Activated naive CD4-positive, alpha-beta T cell treated with anti-CD3 and anti-CD28 coated beads, Interleukin-2, amount 50 U/mL, for 24 hours (primary cell): ENCODE results near the gene FHOD3.
"Not testable (repeated sequence)": the region's sequence is repeated elsewhere in the genome, so short reads cannot be mapped to it uniquely, and the experiment has no call there.

Experiments
- H3K27ac Mint-ChIP-seq: one replicate; pipeline ENCODE4 v1.8.0; 2021; ENCODE audit warnings: mild to moderate bottlenecking, mixed read lengths
- H3K27me3 Mint-ChIP-seq: one replicate; pipeline ENCODE4 v1.8.0; 2021; ENCODE audit warnings: mixed read lengths
- H3K36me3 Mint-ChIP-seq: one replicate; pipeline ENCODE4 v1.8.0; 2021; ENCODE audit warnings: mixed read lengths
- H3K4me1 Mint-ChIP-seq: one replicate; pipeline ENCODE4 v1.8.0; 2021; ENCODE audit warnings: mixed read lengths
- H3K4me3 Mint-ChIP-seq: one replicate; pipeline ENCODE4 v1.8.0; 2021; ENCODE audit warnings: mild to moderate bottlenecking, mixed read lengths
- H3K9me3 Mint-ChIP-seq: one replicate; pipeline ENCODE4 v1.8.0; 2021; ENCODE audit warnings: mixed read lengths

The FHOD3 gene

DNA sequence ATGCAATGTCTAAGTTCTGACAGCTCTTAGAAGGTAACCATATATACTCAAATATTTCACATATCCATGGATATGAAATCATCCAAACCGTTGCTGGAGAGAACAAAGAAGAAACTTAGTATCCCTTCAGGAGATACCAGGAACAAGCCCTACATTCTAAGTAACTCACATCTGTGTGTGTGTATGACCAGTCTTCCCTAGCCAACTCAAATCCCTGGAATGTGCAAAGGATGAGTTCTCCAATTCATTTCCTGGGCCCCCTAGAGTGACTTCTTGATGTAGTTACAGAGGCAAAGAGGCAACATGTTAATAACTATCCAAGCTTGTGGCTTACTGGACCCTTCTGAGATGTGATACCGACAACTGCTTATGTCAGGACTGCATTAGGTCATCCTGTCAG is 511.2 kb downstream of the FHOD3 start:
- Mint-ChIP-seq H3K4me1 (peaks cover 12% of the 10 kb centered on the region), H3K27ac (no peak overlapping the region), H3K9me3 (no peaks in the 10 kb centered on the region), H3K27me3 (no peaks in the 10 kb centered on the region), H3K36me3 (peaks cover 22% of the 10 kb centered on the region), H3K4me3 (no peak overlapping the region)

DNA sequence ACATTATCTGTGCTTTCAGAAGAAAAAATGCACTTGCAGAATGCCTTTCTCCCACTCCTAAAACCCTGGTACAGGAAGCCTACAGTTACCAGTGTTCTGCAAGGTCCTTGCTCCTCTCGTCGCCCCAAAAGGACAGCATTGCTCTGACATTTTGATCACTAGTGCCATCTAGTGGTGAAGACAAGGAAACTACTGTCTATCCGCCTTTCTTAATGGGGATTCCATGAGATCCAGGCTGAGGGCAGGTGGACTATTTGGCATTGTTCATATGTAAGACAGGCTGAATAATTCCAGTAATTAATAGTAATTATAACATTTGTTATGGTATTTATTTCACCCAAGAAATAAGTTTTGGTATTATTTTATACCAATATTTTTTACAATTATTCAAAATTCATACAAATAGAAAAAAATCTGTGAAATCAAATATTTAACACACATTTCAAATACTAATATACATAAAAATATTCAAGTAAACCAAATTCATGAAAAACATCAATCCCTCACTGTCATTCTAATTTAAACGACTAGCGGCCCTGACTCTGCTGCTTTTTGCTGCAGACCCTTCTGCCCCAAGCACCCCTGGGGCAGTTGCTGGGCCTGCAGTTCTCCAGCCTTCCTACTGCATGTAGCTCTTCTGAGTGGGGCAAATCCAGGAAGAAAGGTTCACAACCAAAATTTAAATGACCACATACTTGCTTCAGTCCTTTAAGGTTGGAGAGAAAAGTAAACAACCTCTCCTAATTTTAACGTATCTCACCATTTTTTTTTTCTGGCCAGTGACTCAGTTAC is 512.3 kb downstream of the FHOD3 start:
- no peak overlapping the region for H3K4me3 Mint-ChIP-seq
- H3K4me1 Mint-ChIP-seq = peaks cover 16% of the 10 kb centered on the region
- H3K36me3 Mint-ChIP-seq = peaks cover 16% of the 10 kb centered on the region
- no peaks in the 10 kb centered on the region for H3K9me3 Mint-ChIP-seq
- H3K27ac Mint-ChIP-seq = no peak overlapping the region
- no peaks in the 10 kb centered on the region for H3K27me3 Mint-ChIP-seq

DNA sequence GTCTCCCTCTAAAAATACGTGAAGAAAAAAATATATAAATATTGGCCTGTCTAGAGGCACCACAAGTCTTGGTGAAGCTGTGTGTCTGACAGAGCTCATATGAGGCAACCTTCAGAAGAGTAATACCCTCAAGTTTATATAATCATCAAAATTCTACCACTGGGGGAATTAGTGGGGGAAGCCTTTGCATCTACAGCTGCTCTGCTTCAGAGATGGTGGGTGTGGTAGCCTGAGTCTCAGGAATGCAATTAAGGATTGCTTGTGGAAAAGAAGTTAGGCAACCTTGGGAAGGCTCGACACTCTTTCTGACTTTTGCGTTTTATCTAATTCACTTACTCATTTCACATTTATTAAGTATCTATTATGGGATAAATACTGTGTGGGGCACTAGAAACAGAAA is 513.9 kb downstream of the FHOD3 start:
- H3K4me3 Mint-ChIP-seq = no peak overlapping the region
- H3K27ac Mint-ChIP-seq = no peak overlapping the region
- H3K4me1 Mint-ChIP-seq = peaks cover 16% of the 10 kb centered on the region
- H3K27me3 Mint-ChIP-seq = no peaks in the 10 kb centered on the region
- no peaks in the 10 kb centered on the region for H3K9me3 Mint-ChIP-seq
- H3K36me3 Mint-ChIP-seq = peaks cover 9% of the 10 kb centered on the region

DNA sequence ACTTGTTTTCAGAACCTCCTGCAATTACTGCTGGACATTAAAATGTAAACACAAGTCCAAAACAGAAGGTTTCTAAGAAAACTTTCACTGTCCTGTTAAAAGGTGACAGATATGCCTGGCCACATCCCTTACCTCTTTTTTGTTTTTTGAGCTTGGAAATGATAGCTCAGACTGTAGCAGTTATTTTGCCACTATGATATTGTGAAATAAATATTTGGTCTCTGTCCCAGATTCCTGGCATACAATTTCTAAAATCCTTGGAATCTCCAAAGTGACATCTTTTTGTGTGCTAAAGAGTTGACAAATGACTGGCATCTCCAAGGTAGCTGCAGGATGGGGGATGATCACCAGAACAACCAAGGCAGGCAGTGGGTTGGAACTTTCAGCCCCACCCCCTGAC is 514.4 kb downstream of the FHOD3 start:
- Mint-ChIP-seq H3K4me3 (no peak overlapping the region), H3K27me3 (no peaks in the 10 kb centered on the region), H3K36me3 (peaks cover 9% of the 10 kb centered on the region), H3K4me1 (peaks cover 16% of the 10 kb centered on the region), H3K27ac (no peak overlapping the region), H3K9me3 (no peaks in the 10 kb centered on the region)

DNA sequence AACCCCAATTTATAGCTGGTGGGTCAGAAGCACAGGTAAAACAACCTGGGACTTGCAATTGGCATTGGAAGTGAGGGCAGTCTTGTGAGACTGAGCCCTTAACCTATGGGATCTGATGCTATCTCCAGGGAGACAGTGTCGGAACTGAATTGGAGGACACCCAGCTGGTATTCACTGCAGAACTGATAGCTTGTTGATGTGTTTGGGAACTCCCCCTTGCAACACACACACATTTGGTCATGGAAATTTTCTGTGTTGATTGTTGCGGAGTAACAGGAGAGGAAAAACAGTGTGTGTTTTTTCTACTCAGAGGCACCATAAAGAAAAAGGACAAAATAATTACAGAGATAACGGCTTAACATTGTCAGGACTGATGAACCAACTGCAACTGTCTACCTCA is 515.2 kb downstream of the FHOD3 start:
- Mint-ChIP-seq H3K27ac (no peak overlapping the region), H3K9me3 (no peaks in the 10 kb centered on the region), H3K27me3 (no peaks in the 10 kb centered on the region), H3K4me3 (no peak overlapping the region), H3K4me1 (peaks cover 16% of the 10 kb centered on the region), H3K36me3 (peaks cover 6% of the 10 kb centered on the region)

DNA sequence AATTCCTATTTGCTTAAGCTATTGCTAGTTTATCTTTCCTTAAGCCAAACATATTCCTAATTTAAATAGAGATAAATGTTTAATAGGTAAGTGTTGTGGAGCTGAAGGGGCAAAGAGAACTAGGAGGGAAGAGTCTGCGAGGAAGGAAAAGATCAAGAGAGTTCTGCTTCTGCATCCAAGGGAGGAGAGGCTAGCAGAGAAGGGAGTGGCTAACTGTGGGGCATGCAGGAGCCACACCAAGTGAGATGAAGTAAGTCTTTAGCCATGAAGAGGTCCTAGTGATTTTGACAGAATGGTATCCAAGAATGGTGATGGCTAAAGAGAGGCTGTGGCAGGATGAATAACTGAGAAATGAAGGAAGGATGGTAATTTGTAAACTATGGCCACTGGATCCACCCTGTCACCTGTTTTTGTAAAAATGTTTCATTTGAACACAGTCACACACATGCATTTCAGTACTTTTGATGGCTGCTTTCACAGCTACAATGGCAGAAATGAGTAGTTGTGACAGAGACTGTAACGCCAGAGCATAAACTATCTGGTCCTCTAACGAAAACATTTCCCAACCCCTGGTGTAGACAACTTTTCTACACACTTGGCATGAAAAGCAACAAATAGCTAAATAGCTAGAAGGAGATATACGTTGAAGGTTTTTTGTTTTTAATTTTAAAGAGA is 515.7 kb downstream of the FHOD3 start:
- peaks cover 19% of the 10 kb centered on the region for H3K4me1 Mint-ChIP-seq
- no peak overlapping the region for H3K4me3 Mint-ChIP-seq
- no peaks in the 10 kb centered on the region for H3K9me3 Mint-ChIP-seq
- no peaks in the 10 kb centered on the region for H3K27me3 Mint-ChIP-seq
- peaks cover 9% of the 10 kb centered on the region for H3K36me3 Mint-ChIP-seq
- peak overlapping the region; percentile 65 for H3K27ac Mint-ChIP-seq

DNA sequence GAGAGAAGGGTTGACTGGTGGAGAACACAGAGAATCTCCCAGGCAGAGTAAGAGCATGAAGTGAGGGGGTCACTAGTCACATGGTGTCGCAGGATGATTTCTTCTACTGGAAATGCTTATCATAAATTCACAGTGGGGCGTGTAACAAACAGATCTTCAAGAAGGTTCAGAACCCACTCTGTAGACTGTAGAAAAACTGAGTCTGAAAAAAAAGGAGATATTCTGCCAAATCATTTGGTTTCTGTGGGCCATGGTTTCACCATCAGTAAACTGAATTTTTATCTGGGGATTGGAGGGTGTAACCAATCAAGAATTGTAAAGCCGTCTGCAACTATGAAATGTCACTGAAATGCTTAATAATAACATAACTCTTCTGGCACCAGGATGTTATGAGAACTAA is 516.3 kb downstream of the FHOD3 start:
- Mint-ChIP-seq H3K4me3 (no peak overlapping the region), H3K4me1 (peaks cover 19% of the 10 kb centered on the region), H3K27ac (peak overlapping the region; percentile 65), H3K27me3 (no peaks in the 10 kb centered on the region), H3K9me3 (no peaks in the 10 kb centered on the region), H3K36me3 (peaks cover 9% of the 10 kb centered on the region)

DNA sequence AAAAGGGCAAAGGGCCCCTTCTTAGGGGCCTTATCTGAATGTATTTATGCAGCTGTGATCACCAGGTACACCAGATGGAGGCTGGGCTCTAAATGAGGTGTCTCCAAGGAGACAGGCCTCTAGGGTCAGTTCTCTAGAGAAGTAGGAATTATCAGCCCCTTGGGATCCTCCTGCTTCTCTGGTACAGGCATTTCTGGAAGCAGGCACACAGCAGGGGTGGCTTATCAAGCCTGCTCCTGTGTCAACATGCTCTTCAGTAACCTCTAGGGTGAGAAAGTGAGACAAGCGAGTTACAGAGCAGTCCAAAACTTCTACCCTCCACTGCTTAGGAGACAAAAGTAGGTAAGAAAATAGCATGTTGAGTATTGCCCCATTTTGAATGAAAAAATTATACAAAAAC is 517.5 kb downstream of the FHOD3 start:
- no peaks in the 10 kb centered on the region for H3K27me3 Mint-ChIP-seq
- H3K4me1 Mint-ChIP-seq = peaks cover 10% of the 10 kb centered on the region
- no peak overlapping the region for H3K4me3 Mint-ChIP-seq
- H3K9me3 Mint-ChIP-seq = no peaks in the 10 kb centered on the region
- peaks cover 9% of the 10 kb centered on the region for H3K36me3 Mint-ChIP-seq
- no peak overlapping the region for H3K27ac Mint-ChIP-seq

DNA sequence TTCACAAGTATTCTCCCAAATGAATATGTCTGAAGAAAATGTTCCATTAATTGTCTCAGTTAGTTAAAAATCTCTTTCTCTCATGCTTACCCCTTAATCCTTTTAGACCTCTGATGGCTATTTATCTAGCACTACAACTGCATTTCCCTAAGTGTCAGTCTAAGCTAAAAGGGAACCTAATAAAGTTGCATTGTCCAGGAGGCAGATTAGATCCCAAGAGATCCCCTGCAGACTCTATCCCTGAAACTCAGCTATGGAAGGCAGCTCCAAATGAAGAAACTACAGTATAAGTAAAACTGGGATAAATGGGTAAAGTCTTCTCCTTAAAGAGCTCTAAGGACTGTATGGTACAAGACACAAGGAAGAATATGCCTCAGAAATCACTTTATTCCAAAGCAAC is 518.6 kb downstream of the FHOD3 start:
- not testable (repeated sequence) for H3K9me3 Mint-ChIP-seq, H3K36me3 Mint-ChIP-seq, H3K27ac Mint-ChIP-seq, H3K4me3 Mint-ChIP-seq, H3K27me3 Mint-ChIP-seq
- peaks cover 10% of the 10 kb centered on the region for H3K4me1 Mint-ChIP-seq

DNA sequence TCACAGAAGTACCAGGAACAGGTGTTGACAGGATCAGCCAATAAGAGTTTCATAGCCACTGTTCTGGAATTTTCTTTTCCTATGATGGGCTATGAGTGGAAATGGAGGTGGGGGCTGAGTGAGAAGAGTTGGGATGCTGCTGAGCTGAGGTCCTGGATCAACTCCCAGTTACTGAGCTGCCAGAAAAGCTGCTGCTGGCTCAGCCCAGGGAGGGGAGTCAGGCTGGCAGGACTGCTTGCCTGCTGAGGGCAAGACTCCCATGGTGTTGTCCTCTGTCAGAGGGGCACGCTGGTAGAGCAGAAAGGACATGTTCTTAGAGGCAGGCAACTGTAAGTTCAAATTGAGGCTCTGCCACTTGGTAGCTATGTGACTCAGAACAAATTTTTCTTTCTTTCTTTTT is 519.5 kb downstream of the FHOD3 start:
- no peaks in the 10 kb centered on the region for H3K27me3 Mint-ChIP-seq
- H3K36me3 Mint-ChIP-seq = peaks cover 9% of the 10 kb centered on the region
- no peak overlapping the region for H3K27ac Mint-ChIP-seq
- no peaks in the 10 kb centered on the region for H3K9me3 Mint-ChIP-seq
- H3K4me1 Mint-ChIP-seq = peaks cover 10% of the 10 kb centered on the region
- H3K4me3 Mint-ChIP-seq = no peak overlapping the region

DNA sequence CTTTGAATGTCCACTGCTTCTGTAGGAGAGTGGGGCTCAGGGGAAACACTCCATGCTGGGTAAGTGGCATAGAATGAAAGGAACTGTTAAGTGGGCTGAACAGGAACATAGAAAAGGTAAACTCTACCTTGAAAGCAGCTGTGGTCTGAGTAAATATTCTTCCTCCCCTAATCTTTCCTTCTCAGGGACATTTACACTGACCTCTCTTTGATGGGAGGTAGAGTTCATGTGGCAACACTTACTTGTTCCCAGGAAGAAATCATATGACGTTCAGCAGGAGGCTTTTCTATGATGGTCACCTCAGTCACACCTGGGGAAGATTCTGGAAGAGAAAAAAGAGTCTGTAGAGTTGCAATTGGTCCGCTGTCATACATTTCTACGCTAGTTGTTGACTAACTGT is 521.1 kb downstream of the FHOD3 start:
- Mint-ChIP-seq H3K9me3 (no peaks in the 10 kb centered on the region), H3K27ac (no peak overlapping the region), H3K36me3 (peaks cover 7% of the 10 kb centered on the region)

DNA sequence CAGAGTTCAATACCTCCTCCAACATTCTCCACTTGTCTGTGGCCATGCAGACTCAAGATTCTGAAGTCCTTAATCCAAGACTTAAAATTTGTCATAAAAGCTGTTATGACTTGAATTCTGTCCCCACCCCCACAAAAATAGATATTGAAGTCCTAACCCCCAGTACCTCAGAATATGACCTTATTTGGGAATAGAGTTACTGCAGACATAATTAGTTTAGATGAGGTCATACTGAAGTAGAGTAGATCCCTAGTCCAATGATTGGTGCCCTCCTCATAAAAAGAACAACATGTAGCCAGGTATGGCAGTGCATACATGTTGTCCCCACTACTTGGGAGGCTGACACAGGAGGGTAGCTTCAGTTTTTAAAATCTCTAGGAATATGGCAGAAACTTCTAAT is 522.1 kb downstream of the FHOD3 start:
- no peaks in the 10 kb centered on the region for H3K9me3 Mint-ChIP-seq
- peaks cover 3% of the 10 kb centered on the region for H3K4me1 Mint-ChIP-seq
- no peak overlapping the region for H3K4me3 Mint-ChIP-seq
- no peak overlapping the region for H3K27ac Mint-ChIP-seq
- H3K27me3 Mint-ChIP-seq = no peaks in the 10 kb centered on the region
- peaks cover 5% of the 10 kb centered on the region for H3K36me3 Mint-ChIP-seq

More for the DNA sequence above, 521.1 kb downstream of the FHOD3 start:
- Mint-ChIP-seq H3K27me3 (no peaks in the 10 kb centered on the region), H3K4me3 (no peak overlapping the region), H3K4me1 (peaks cover 7% of the 10 kb centered on the region)

DNA sequence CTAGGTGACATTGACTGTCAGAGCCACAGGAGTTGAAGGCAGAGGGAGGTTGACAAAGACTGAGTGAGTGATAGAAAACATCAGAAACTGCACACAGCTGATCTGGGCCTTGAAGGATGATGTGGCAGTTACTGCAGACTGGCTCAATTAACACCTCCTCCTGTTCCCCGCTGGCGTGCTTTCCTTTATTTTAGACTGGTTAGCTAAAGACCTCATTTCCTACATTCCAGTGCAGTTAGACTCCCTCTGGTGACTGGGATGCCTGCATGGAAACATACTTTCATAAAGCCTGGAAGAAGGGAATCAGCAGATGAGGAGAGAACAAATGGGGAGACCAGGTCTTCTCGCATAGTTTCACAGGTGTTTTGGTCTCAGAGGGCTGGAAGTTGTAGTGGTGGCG is 524.2 kb downstream of the FHOD3 start:
- H3K4me1 Mint-ChIP-seq = peaks cover 3% of the 10 kb centered on the region
- H3K27me3 Mint-ChIP-seq = no peaks in the 10 kb centered on the region
- no peak overlapping the region for H3K4me3 Mint-ChIP-seq
- H3K27ac Mint-ChIP-seq = no peak overlapping the region
- H3K36me3 Mint-ChIP-seq = peaks cover 5% of the 10 kb centered on the region
- no peaks in the 10 kb centered on the region for H3K9me3 Mint-ChIP-seq

DNA sequence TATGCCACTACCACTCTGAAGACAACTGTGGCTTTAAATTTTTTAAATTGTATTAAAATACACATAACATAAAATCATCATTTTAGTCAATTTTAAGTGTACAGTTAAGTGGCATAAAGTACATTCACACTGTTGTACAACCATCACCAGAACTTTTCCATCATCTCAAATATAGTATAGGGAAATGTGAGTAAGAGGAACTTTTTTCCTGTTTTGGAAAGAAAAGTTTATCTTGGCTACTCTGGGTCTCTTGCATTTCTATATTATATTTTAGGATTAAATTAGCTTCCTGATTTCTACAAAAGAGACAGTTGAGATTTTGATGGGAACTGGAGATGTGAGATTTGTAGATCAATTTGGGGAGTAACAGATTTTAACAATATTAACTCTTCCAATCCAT is 528.0 kb downstream of the FHOD3 start:
- Mint-ChIP-seq H3K36me3 (no peaks in the 10 kb centered on the region), H3K9me3 (no peaks in the 10 kb centered on the region), H3K27me3 (no peaks in the 10 kb centered on the region), H3K4me1 (peaks cover 23% of the 10 kb centered on the region), H3K4me3 (no peak overlapping the region), H3K27ac (no peak overlapping the region)

DNA sequence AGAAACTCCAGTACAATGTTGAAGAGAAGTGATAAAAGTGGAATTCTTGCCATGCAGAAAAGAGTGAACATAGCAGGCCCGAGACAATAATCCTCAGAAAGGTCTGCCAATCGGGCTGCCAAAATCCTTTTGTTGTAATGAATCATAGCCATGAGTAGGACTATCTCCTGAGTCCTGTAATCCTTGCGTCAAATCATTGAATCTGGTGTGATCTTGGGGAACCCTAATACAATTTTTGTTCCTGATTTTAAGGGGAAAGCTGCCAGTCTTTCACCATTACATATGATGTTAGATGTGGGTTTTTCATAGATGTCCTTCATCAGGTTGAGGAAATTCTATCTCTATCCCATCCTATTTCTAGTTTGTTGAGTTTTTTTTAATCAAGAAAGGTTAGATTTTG is 529.0 kb downstream of the FHOD3 start:
- Mint-ChIP-seq H3K4me1 (peaks cover 33% of the 10 kb centered on the region), H3K4me3 (no peak overlapping the region), H3K9me3 (no peaks in the 10 kb centered on the region), H3K27me3 (no peaks in the 10 kb centered on the region), H3K36me3 (no peaks in the 10 kb centered on the region), H3K27ac (no peak overlapping the region)

DNA sequence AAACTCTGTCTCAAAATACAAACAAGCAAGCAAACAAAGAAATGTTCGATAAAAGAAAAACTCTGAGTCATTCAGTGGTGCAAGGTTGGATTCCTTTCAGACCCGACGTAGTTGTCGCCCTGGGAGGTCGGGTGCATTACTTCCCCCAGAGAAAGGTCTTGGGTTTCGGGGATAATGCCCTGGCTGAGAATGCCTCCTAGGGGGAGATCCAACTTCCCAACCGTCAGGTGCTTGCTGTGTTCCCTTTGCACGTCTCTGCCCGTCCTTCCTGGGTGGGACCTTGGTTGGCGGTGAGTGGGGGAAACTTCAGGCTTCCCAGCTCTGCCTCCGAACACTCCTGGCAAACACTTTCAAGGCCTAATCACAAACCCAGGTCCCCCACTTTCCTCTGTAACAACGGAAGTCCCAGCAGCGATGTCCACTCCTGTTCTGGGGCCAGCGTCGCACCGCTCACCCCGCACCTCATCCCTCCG is 530.7 kb downstream of the FHOD3 start:
- H3K9me3 Mint-ChIP-seq = no peaks in the 10 kb centered on the region
- H3K36me3 Mint-ChIP-seq = no peaks in the 10 kb centered on the region
- no peaks in the 10 kb centered on the region for H3K27me3 Mint-ChIP-seq
- H3K4me3 Mint-ChIP-seq = peak overlapping the region; percentile 96
- peak overlapping the region; percentile 92 for H3K27ac Mint-ChIP-seq
- peaks cover 39% of the 10 kb centered on the region for H3K4me1 Mint-ChIP-seq
